ENCODE results near the gene SORT1. TPM values are rescaled to one million over a fixed set of nuclear protein-coding genes. Genes with fewer than 3 reads are reported as not detected.

The SORT1 gene
- total RNA-seq, 2 experiments from 2014 or later: 21.8 to 45.5 TPM

GRCh38 chr1:109394591-109395281 is 3.0 kb downstream of the SORT1 start:
- H3K27ac ChIP-seq (ENCODE audit: low read depth, low read length, poor library complexity, severe bottlenecking): peak overlapping the region; percentile 31
- intact Hi-C loops (cut with micrococcal nuclease; ENCODE audit: unreplicated experiment): loop anchor here (5.0 to 10.0 kb wide), 3 partner anchors 52 to 290 kb away; no protein-coding TSS in a partner anchor
- ChIA-PET POLR2A (interaction anchor here (0.7 to 6.4 kb wide), 3 partner anchors 7 to 116 kb away, joined by 4 to 55 read pairs (median 8); partner anchors contain the start of gene PSRC1), CTCF (ENCODE audit: unreplicated experiment) (no interaction called here)
- peaks cover 71% of the 10 kb centered on the region; the same call in 1 of the 2 replicates for H3K79me2 ChIP-seq (ENCODE audit: insufficient read depth, low read depth, low read length)
- H2AFZ ChIP-seq (ENCODE audit: low read length): no peak overlapping the region
- peaks cover 5% of the 10 kb centered on the region; the same call in 1 of the 2 replicates for H3K36me3 ChIP-seq (ENCODE audit: insufficient read depth, low read length)
- DNase-seq (ENCODE audit: low spot score): no peak
- H3K4me2 ChIP-seq (ENCODE audit: low read length): peak overlapping the region; percentile 87
- H3K4me1 ChIP-seq (ENCODE audit: insufficient read depth, low read length, poor library complexity, severe bottlenecking): peaks cover 79% of the 10 kb centered on the region
- no peaks in the 10 kb centered on the region for H3K9me3 ChIP-seq (ENCODE audit: low read length)
- peak overlapping the region; percentile 5 for H3K4me3 ChIP-seq (ENCODE audit: low read depth, low read length, poor library complexity, severe bottlenecking)
- H4K20me1 ChIP-seq (ENCODE audit: insufficient read depth, low read length): peaks cover 6% of the 10 kb centered on the region; the same call in 1 of the 2 replicates
- no peaks in the 10 kb centered on the region for H3K9me2 ChIP-seq (ENCODE audit: insufficient read depth, low read length)
- BruUV-seq (replicated peaks): TSS peak; percentile 18
- no peak for TF ChIP-seq EZH2phosphoT487 (IDR thresholded peaks at IDR 0.05; ENCODE audit: borderline replicate concordance, low read depth, low read length)
- TF ChIP-seq CTCF (conservative IDR thresholded peaks at IDR 0.05; ENCODE audit: low read length): no peak

- Histone ChIP-seq H3K79me2 (ENCODE audit: insufficient read depth, low read depth, low read length) (peaks cover 81% of the 10 kb centered on the region), H3K9me3 (ENCODE audit: low read length) (no peaks in the 10 kb centered on the region), H2AFZ (ENCODE audit: low read length) (no peak overlapping the region; the same call in 1 of the 2 replicates), H3K9me2 (ENCODE audit: insufficient read depth, low read length) (no peaks in the 10 kb centered on the region), H3K4me3 (ENCODE audit: low read depth, low read length, poor library complexity, severe bottlenecking) (peak overlapping the region; percentile 62), H3K27ac (ENCODE audit: low read depth, low read length, poor library complexity, severe bottlenecking) (peak overlapping the region; percentile 90), H4K20me1 (ENCODE audit: insufficient read depth, low read length) (peaks cover 2% of the 10 kb centered on the region; the same call in 1 of the 2 replicates), H3K4me2 (ENCODE audit: low read length) (peak overlapping the region; percentile 87), H3K4me1 (ENCODE audit: insufficient read depth, low read length, poor library complexity, severe bottlenecking) (peaks cover 84% of the 10 kb centered on the region), H3K36me3 (ENCODE audit: insufficient read depth, low read length) (no peaks in the 10 kb centered on the region)
- CTCF ChIA-PET (ENCODE audit: unreplicated experiment): no interaction called here
- no peak for DNase-seq (ENCODE audit: low spot score)
- intact Hi-C loops (cut with micrococcal nuclease; ENCODE audit: unreplicated experiment): loop anchor here (10.0 kb wide), 1 partner anchor 289 kb away; no protein-coding TSS in a partner anchor
- no peak for TF ChIP-seq CTCF (conservative IDR thresholded peaks at IDR 0.05; ENCODE audit: low read length)
- TF ChIP-seq EZH2phosphoT487 (IDR thresholded peaks at IDR 0.05; ENCODE audit: borderline replicate concordance, low read depth, low read length): no peak
- POLR2A ChIA-PET: interaction anchor here (0.6 to 5.1 kb wide), 5 partner anchors 11 to 111 kb away, joined by 4 to 21 read pairs (median 4); partner anchors contain the start of gene PSRC1
- no TSS peak for BruUV-seq (replicated peaks)
Measured at GRCh38 chr1:109393617-109394233, 4.0 kb downstream of the SORT1 start.
